NCI-H2227 (cell line): ENCODE results near the gene NDUFS6.

Source experiments
- DNase-seq: peaks from one replicate; lab custom pipeline; 2025; ENCODE audit not compliant: unreplicated experiment; lab: John Stamatoyannopoulos, UW

Gene NDUFS6

GRCh38 chr5:1847056-1847455 lies 45.8 kb downstream of the NDUFS6 start:
- no peak for DNase-seq

GRCh38 chr5:1847611-1848010 lies 46.4 kb downstream of the NDUFS6 start:
- DNase-seq = no peak

- DNase-seq = no peak
These were observed 49.3 kb downstream of the NDUFS6 start for GRCh38 chr5:1850324-1851154.

GRCh38 chr5:1851290-1851934 lies 50.2 kb downstream of the NDUFS6 start:
- DNase-seq = no peak

GRCh38 chr5:1852324-1852947 lies 51.2 kb downstream of the NDUFS6 start:
- no peak for DNase-seq

GRCh38 chr5:1853531-1853930 lies 52.3 kb downstream of the NDUFS6 start:
- DNase-seq = no peak

- no peak for DNase-seq
These were observed 53.9 kb downstream of the NDUFS6 start for GRCh38 chr5:1855075-1855474.

GRCh38 chr5:1855596-1855995 lies 54.4 kb downstream of the NDUFS6 start:
- no peak for DNase-seq

GRCh38 chr5:1856596-1857255 lies 55.5 kb downstream of the NDUFS6 start:
- no peak for DNase-seq

- no peak for DNase-seq
These were observed 56.0 kb downstream of the NDUFS6 start for GRCh38 chr5:1857256-1857600.

GRCh38 chr5:1858436-1858835 lies 57.2 kb downstream of the NDUFS6 start:
- no peak for DNase-seq

- no peak for DNase-seq
These were observed 57.9 kb downstream of the NDUFS6 start for GRCh38 chr5:1859099-1859498.

GRCh38 chr5:1860021-1860610 lies 58.9 kb downstream of the NDUFS6 start:
- DNase-seq = no peak

GRCh38 chr5:1860949-1861348 lies 59.7 kb downstream of the NDUFS6 start:
- DNase-seq = no peak

- no peak for DNase-seq
These were observed 63.8 kb downstream of the NDUFS6 start for GRCh38 chr5:1864896-1865440.

- DNase-seq = no peak
These were observed 64.3 kb downstream of the NDUFS6 start for GRCh38 chr5:1865486-1865885.
